Neuron (in vitro differentiated cells): ENCODE measurements around the gene DNER.

Source experiments
- H2AFZ ChIP-seq: one replicate; pipeline ENCODE4 v1.6.1; 2013; ENCODE audit warnings: low read depth, mild to moderate bottlenecking, inconsistent platforms, low read length, moderate library complexity
- H3K27me3 ChIP-seq: one replicate; pipeline ENCODE4 v1.6.1; 2013; ENCODE audit warnings: low read length; ENCODE audit not compliant: insufficient read depth
- H3K36me3 ChIP-seq: one replicate; pipeline ENCODE4 v1.6.1; 2013; ENCODE audit warnings: low read length; ENCODE audit not compliant: insufficient read depth
- H3K4me1 ChIP-seq: one replicate; pipeline ENCODE4 v1.6.1; 2013; ENCODE audit warnings: low read length; ENCODE audit not compliant: insufficient read depth
- H3K4me3 ChIP-seq: 2 replicates; pipeline ENCODE4 v1.5.1; 2013; ENCODE audit warnings: mild to moderate bottlenecking, low read length, moderate library complexity
- H3K9me3 ChIP-seq: one replicate; pipeline ENCODE4 v1.6.1; 2013; ENCODE audit warnings: low read length

The DNER gene

DNA sequence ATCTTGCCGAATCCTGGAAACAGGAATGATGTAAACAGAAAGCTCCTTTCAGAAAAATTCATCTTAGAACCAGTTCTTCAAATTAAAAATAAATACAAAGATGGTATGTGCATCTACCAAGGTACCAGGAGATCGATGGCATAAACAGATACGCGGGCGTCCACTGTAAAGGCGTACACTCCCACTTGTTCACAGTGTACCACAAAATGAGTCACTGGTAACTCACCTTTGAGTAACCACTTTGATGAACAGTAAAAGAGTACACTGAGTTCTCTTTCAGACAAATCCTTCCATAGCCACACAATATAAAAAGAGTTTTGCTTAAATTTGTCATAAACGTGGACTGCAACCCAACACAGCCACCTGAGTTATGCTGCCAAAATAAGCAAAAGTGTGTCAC, 128.3 kb downstream of the DNER start:
- Histone ChIP-seq H3K4me3 (no peak overlapping the region), H2AFZ (no peak overlapping the region), H3K27me3 (no peaks in the 10 kb centered on the region), H3K36me3 (no peaks in the 10 kb centered on the region), H3K9me3 (no peaks in the 10 kb centered on the region), H3K4me1 (peaks cover 5% of the 10 kb centered on the region)

DNA sequence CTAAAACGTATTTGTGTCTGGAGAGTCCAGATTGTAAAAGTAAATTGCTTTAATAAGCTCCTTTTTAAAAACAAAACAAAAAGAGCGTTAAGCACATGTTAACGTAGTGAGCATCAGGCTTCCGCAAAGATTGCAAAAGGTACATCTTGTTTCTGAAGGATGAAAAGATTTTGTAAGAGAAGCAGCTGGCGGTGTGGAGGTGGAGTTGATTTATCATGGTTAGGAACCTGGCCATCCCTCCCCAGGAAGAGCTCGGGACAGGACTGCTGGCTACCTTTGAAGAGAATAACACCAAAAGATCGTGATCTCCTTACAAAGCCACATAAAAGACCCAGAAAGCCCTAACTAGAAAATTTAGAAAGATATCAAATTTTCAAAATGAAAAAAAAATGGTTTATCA, 132.2 kb downstream of the DNER start:
- Histone ChIP-seq H3K4me3 (no peak overlapping the region), H2AFZ (no peak overlapping the region), H3K9me3 (no peaks in the 10 kb centered on the region), H3K36me3 (no peaks in the 10 kb centered on the region), H3K4me1 (peaks cover 5% of the 10 kb centered on the region), H3K27me3 (no peaks in the 10 kb centered on the region)

DNA sequence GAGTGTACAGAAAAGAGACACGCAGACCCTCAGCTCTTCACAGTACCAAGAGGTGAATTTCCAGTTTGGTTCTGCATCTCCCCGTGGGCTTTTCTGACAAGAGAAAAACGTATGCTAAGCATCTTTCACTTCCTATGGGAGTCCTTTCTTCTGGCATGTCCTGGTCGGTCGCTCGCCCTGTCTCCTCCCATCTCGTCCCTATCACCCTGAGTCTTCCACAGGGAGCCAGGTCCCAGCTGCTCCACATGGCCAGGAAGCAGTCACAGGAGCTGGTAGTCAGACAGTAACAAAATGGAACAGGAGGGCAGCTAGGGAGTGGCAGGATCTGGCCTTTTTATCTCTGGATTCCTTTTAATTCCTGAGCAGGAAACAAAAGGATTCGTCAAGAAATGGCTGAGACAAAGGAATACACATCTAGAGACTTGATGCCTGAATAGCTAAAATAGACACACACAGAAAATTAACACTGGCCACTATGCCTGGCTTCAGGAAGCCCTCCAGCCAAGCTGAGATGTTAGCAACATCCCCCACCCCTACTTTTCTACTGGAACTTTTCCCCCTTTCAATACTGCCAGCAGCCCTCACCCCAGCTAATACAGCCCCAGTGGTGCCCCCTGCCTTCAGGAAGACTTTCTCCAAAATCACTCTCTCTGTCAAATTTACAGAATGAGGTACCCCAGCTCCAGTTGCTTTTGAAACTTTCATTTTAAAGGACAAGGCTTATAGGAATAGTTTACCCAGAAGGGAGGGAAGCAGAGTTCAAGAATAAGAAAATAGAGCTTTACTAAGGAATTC, 136.1 kb downstream of the DNER start:
- Histone ChIP-seq H2AFZ (no peak overlapping the region), H3K9me3 (no peaks in the 10 kb centered on the region), H3K4me3 (no peak overlapping the region)

DNA sequence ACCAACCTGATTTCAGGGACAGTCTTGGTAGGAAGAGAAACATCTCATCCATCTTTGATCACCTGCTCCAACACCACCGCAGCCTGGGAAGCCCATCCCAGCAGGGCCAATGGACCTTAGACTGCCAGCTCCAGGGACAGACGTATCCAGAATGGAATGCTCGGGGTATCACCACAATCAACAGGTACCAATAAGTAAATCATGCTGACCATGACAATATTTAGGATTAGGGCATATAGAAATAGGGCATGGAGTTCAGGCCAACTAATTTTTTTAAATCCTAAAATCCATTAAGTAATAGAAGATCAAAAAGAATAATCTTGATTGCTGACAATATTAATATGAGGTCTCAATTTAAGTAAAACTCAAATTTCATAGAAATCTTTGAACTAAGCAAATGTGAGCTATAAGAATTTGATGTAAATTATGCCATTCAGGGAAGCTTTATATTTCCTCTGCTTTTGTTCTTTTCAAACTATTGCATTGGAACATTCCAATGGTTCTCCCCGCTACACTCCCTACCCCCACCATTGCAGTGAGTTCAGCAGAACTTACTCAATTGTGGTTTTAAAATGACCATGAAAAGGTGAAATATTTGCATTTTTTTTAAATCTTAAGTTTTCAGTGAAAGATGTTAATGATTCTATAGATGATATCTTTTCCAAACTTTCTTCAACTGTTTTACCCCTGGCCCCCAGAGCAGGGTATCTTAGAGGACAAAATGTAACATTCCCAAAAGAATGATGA, 138.6 kb downstream of the DNER start:
- no peak overlapping the region for H3K4me3 ChIP-seq
- no peaks in the 10 kb centered on the region for H3K9me3 ChIP-seq
- H3K4me1 ChIP-seq: no peaks in the 10 kb centered on the region
- H3K36me3 ChIP-seq: no peaks in the 10 kb centered on the region
- no peaks in the 10 kb centered on the region for H3K27me3 ChIP-seq
- no peak overlapping the region for H2AFZ ChIP-seq

More for the DNA sequence above, 136.1 kb downstream of the DNER start:
- Histone ChIP-seq H3K27me3 (no peaks in the 10 kb centered on the region), H3K4me1 (no peaks in the 10 kb centered on the region), H3K36me3 (no peaks in the 10 kb centered on the region)

DNA sequence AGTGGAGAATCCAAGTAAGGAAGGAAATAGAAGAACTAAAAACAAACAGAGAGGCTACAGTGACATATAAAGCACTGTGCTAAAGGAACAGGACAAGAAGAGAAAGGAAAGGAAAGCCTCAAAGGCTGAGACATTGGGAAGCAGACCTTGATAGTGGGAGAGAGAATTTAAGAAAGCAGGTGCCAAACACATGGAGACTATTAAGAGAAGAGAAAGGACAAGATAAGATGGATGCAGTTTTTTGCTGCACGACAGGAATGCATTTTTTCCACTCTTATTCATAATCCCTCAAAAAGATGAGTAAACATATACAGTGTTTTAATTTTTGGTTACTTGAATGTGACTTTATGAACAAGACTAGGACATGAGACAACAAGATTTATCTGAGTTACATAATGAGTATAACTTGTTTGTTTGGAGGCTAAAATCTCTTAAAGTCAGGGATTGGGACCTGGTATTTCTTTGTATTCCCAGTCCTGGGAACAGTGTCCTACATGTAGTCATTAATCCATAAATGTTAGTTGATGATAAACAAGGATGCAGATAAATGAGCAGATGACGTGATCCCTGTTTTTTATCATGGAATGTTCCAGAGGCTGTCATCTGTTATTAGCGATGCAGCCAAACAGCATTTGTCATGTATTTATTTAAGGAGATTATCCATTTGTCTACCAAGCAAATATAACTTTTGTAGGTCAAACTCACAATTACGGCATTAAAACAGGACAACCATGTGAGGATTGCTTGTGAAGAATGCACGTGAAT, 141.7 kb downstream of the DNER start:
- Histone ChIP-seq H3K36me3 (no peaks in the 10 kb centered on the region), H2AFZ (no peak overlapping the region), H3K4me1 (no peaks in the 10 kb centered on the region), H3K9me3 (no peaks in the 10 kb centered on the region), H3K4me3 (no peak overlapping the region), H3K27me3 (no peaks in the 10 kb centered on the region)

DNA sequence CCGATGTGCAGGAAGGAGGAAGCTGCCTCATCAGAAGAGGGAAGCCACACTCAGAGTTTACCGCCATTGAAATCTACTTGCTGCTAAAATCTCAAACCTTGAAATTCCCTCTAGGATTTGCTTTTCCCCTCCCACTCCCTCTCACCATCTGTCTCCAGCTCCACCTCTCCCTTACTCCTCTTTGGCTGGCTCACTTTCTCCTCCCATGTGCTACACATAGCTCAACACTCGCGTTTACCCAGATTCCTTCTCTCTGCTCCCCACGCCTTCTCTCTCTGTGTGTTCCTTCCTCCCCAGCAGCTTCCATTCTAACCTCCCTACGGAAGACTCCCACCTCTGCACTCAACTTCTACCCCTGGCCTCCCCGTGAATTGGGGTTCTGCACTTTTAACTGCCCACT, 143.1 kb downstream of the DNER start:
- H3K4me3 ChIP-seq: no peak overlapping the region
- no peaks in the 10 kb centered on the region for H3K9me3 ChIP-seq
- no peaks in the 10 kb centered on the region for H3K4me1 ChIP-seq
- no peaks in the 10 kb centered on the region for H3K27me3 ChIP-seq
- H2AFZ ChIP-seq: no peak overlapping the region
- H3K36me3 ChIP-seq: no peaks in the 10 kb centered on the region

DNA sequence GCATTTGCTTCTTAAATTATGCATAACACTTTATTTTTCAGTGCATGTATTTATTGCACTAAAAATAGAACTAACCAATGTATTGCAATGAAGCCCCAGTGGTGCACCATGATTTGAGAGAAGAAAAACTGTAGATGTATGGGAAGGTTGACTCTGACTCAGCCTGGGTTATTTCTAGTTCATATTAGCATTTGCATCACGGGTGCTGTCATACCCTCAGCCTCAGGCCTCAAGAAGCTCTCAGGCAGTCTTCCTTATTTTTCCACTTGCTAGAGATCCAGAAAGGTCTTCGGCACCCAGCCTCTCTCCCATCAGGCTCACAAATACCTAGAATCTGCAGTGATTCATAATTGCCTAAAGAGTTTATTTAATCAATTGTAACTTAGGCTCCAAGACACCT, 148.0 kb downstream of the DNER start:
- Histone ChIP-seq H3K27me3 (no peaks in the 10 kb centered on the region), H3K9me3 (no peaks in the 10 kb centered on the region), H3K4me1 (no peaks in the 10 kb centered on the region), H2AFZ (no peak overlapping the region), H3K36me3 (no peaks in the 10 kb centered on the region), H3K4me3 (no peak overlapping the region)

DNA sequence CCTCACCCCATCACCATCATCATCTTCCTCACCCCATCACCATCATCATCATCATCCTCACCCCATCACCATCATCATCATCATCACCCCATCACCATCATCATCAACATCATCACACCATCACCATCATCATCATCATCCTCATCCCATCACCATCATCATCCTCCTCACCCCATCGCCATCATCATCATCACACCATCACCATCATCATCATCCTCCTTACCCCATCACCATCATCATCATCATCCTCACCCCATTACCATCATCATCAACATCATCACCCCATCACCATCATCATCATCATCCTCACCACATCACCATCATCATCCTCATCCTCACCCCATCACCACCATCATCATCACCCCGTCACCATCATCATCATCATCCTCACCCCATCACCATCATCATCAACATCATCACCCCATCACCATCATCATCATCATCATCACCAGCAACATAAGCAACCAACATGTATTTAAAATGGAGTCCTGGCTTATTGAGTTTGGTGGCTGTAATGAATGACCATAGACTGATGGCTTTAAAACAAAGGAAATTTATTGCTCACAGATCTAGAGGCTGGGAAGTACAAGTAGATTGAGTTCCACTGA, 150.0 kb downstream of the DNER start:
- H3K4me1 ChIP-seq: no peaks in the 10 kb centered on the region
- no peaks in the 10 kb centered on the region for H3K36me3 ChIP-seq
- no peaks in the 10 kb centered on the region for H3K27me3 ChIP-seq
- H2AFZ ChIP-seq: no peak overlapping the region
- no peak overlapping the region for H3K4me3 ChIP-seq
- H3K9me3 ChIP-seq: no peaks in the 10 kb centered on the region

DNA sequence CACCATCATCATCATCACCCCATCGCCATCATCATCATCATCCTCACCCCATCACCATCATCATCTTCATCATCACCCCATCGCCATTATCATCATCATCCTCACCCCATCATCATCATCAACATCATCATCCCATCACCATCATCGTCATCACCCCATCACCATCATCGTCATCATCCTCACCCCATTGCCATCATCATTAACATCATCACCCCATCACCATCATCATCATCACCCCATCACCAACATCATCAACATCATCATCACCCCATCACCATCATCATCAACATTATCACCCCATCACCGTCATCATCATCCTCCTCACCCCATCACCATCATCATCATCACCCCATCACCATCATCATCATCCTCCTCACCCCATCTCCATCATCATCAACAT, 151.0 kb downstream of the DNER start:
- no peaks in the 10 kb centered on the region for H3K36me3 ChIP-seq
- H3K4me1 ChIP-seq: no peaks in the 10 kb centered on the region
- H2AFZ ChIP-seq: no peak overlapping the region
- H3K4me3 ChIP-seq: no peak overlapping the region
- no peaks in the 10 kb centered on the region for H3K9me3 ChIP-seq
- H3K27me3 ChIP-seq: no peaks in the 10 kb centered on the region

DNA sequence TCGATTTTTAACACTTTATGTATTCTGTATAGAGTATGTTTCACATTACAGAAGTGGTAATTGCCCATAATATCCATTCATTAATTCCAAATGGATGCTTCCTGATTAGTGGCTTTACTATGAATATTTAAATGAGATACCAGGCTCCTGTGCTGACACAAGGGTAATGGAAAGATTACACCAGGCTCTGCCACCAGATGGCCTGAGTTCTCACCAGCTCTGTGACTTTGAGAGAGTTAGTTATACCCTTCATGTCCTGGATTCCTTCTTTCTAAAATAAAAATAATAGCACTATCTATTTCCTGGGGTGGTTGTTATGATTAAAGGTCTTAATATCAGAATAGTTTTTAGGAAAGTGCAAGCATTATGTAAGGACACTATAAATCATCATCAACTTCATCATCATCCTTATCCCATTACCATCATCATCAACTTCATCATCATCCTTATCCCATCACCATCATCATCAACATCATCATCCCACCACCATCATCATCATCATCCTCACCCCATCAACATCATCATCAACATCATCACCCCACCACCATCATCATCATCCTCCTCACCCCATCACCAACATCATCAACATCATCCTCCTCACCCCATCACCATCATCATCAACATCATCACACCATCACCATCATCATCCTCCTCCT, 151.8 kb downstream of the DNER start:
- Histone ChIP-seq H2AFZ (no peak overlapping the region), H3K4me3 (no peak overlapping the region), H3K4me1 (no peaks in the 10 kb centered on the region), H3K9me3 (no peaks in the 10 kb centered on the region), H3K36me3 (no peaks in the 10 kb centered on the region), H3K27me3 (no peaks in the 10 kb centered on the region)

DNA sequence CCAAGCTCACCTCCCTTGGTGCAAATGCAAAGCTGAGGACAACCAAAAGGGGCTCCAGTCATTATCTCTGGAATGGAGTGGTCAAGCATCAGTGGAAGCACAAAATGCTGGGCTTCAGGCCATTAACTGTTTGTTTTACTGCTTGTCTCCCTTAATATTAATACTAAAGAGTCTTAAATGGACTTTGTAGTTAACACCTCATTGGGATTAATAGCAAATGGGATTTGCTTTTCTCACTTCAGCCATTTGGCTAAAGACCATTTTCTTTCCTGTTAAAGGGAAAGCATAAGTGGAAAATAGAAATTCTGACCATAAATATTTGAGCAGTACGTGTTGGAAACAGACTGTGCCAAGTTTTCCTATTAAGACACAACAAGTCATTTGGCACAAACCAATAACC, 154.4 kb downstream of the DNER start:
- Histone ChIP-seq H3K27me3 (no peaks in the 10 kb centered on the region), H3K4me1 (no peaks in the 10 kb centered on the region)

DNA sequence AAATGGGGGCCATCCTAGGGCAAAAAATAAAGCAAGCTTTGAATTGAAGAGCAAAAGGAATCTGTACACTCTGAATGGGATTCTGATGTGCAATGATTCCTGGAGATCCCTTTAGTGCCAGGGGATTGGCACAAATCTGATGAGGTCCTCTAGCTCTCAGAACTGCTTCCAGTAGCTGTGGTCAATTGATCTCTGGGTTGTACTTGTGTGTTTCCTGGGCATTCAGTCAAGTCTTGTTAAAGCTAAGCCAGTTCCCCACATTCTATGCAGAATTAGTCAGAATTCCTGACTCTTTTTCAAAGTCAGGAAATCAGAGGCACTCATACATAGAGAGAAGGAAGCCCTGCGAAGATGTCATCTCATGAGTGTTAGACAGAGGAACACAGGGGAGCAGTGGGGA, 161.3 kb downstream of the DNER start:
- Histone ChIP-seq H3K4me1 (no peaks in the 10 kb centered on the region), H2AFZ (no peak overlapping the region), H3K4me3 (no peak overlapping the region), H3K36me3 (no peaks in the 10 kb centered on the region), H3K9me3 (no peaks in the 10 kb centered on the region), H3K27me3 (no peaks in the 10 kb centered on the region)

More for the DNA sequence above, 154.4 kb downstream of the DNER start:
- Histone ChIP-seq H2AFZ (no peak overlapping the region), H3K9me3 (no peaks in the 10 kb centered on the region), H3K36me3 (no peaks in the 10 kb centered on the region), H3K4me3 (no peak overlapping the region)
